HepG2 (cell line): ENCODE results near the gene NGB. TPM values are rescaled to one million over a fixed set of nuclear protein-coding genes. Genes with fewer than 3 reads are reported as not detected.
A peak's percentile ranks its signal among the peaks of the same experiment; 100 is the strongest.

Experiments
- ATAC-seq: fragments of 200-7000 bp; cut with Tn5 transposase; 3 replicates; pipeline ENCODE4 v1.9.1; 2020; ENCODE audit warnings: mild to moderate bottlenecking, moderate library complexity
- BruUV-seq: library from RNA; stranded (reverse); fragments of 400-500 nt; replicated peaks from 2 replicates; lab custom pipeline; 2021; lab: Mats Ljungman, UMichigan
- CTCF ChIA-PET: fragments of 300-600 bp; formaldehyde crosslinking; extraction: SDS; loops from one replicate; lab custom pipeline; 2021; ENCODE audit warnings: low total read pairs, inconsistent platforms, low intra/inter-chr PET ratio; lab: Yijun Ruan, JAX
- POLR2A ChIA-PET: fragments of 350-600 bp; sonication (Branson Sonifier 250); formaldehyde crosslinking; loops from one replicate; lab custom pipeline; 2020; ENCODE audit warnings: antibody characterized with exemption, inconsistent platforms; lab: Yijun Ruan, JAX
- DNase-seq: peaks from one replicate; pipeline ENCODE4 v3.0.0-alpha.2; 2015; ENCODE audit warnings: low spot score
- FAIRE-seq: peaks from 3 replicates; lab custom pipeline; 2011; peaks lifted over from hg19 to GRCh38; lab: Jason Lieb, UNC
- H2AFZ ChIP-seq: one replicate; pipeline ENCODE4 v1.6.1; 2011; ENCODE audit warnings: low read length, inconsistent platforms
- H3K27ac ChIP-seq: fragments of 300-600 bp; 3 replicates; pipeline ENCODE4 v1.8.0; 2011; ENCODE audit warnings: mixed run types, mild to moderate bottlenecking, mixed read lengths, low read length, inconsistent platforms; ENCODE audit not compliant: insufficient read depth; ENCODE audit errors: extremely low read length
- H3K27me3 ChIP-seq, 2 experiments: fragments of 200-600 bp in 1 of 2; 2 replicates in 1 of 2; 3 replicates in 1 of 2; pipeline versions ENCODE4 v1.6.0 to v1.8.0; 2011; ENCODE audit warnings: low read length in 2 of 2, mild to moderate bottlenecking in 2 of 2, moderate library complexity in 2 of 2, inconsistent platforms in 1 of 2; ENCODE audit not compliant: insufficient read depth in 2 of 2, control insufficient read depth in 1 of 2
- H3K36me3 ChIP-seq, 2 experiments: fragments of 200-600 bp in 1 of 2; replicated peaks in 1 of 2; 2 replicates in 1 of 2; 3 replicates in 1 of 2; pipeline versions ENCODE4 v1.5.1 to v1.8.0; 2011; ENCODE audit warnings: low read length in 2 of 2, inconsistent platforms in 1 of 2; ENCODE audit not compliant: insufficient read depth in 2 of 2, control insufficient read depth in 1 of 2
- H3K4me1 ChIP-seq: 2 replicates; pipeline ENCODE4 v1.5.1; 2012; ENCODE audit warnings: low read length, inconsistent platforms; ENCODE audit not compliant: insufficient read depth
- H3K4me2 ChIP-seq: 2 replicates; pipeline ENCODE4 v1.6.0; 2011; ENCODE audit warnings: low read depth, low read length, inconsistent platforms
- H3K4me3 ChIP-seq, 3 experiments: fragments of 200-600 bp in 1 of 3; sonication (generic), shearing (Covaris generic) in 1 of 3; replicated peaks in 1 of 3; 2 replicates each; pipeline ENCODE4 v1.5.1; 2011 to 2016; ENCODE audit warnings: low read length in 3 of 3, inconsistent platforms in 2 of 3, low read depth in 2 of 3, mild to moderate bottlenecking in 2 of 3, control low read depth in 1 of 3, mixed read lengths in 1 of 3; ENCODE audit not compliant: insufficient read depth in 1 of 3
- H3K79me2 ChIP-seq: one replicate; pipeline ENCODE4 v1.6.1; 2011; ENCODE audit warnings: low read length, inconsistent platforms; ENCODE audit not compliant: insufficient read depth
- H3K9ac ChIP-seq: 2 replicates; pipeline ENCODE4 v1.6.0; 2011; ENCODE audit warnings: mild to moderate bottlenecking, low read depth, low read length, inconsistent platforms; ENCODE audit not compliant: insufficient read depth
- H3K9me3 ChIP-seq: 2 replicates; pipeline ENCODE4 v1.5.1; 2012; ENCODE audit warnings: mild to moderate bottlenecking, low read length
- H4K20me1 ChIP-seq: 2 replicates; pipeline ENCODE4 v1.6.0; 2011; ENCODE audit warnings: inconsistent platforms, mild to moderate bottlenecking, low read length, moderate library complexity; ENCODE audit not compliant: insufficient read depth
- MBD4 ChIP-seq: IDR thresholded peaks from 2 replicates; pipeline ENCODE4 v1.6.1; 2012; ENCODE audit warnings: low read length, inconsistent platforms, borderline replicate concordance
- NCOA2 ChIP-seq: sonication (generic); formaldehyde crosslinking; IDR thresholded peaks from 2 replicates; pipeline ENCODE4 v1.8.0; 2022; ENCODE audit warnings: inconsistent platforms
- PPARG ChIP-seq: conservative IDR thresholded peaks from 2 replicates; pipeline ENCODE4 v1.6.1; 2016; ENCODE audit warnings: missing biosample characterization, missing genetic modification reagents
- THAP11 ChIP-seq: IDR thresholded peaks from 2 replicates; pipeline ENCODE4 v1.6.1; 2016; ENCODE audit warnings: missing biosample characterization, missing genetic modification reagents
- THRA ChIP-seq: sonication (generic); formaldehyde crosslinking; IDR thresholded peaks from 2 replicates; pipeline ENCODE4 v1.4.0; 2020; ENCODE audit warnings: missing genetic modification reagents, borderline replicate concordance
- ZFX ChIP-seq: sonication (generic); formaldehyde crosslinking; IDR thresholded peaks from 2 replicates; pipeline ENCODE4 v1.4.0; 2020; ENCODE audit warnings: mild to moderate bottlenecking, low read depth, missing genetic modification reagents, moderate library complexity
- ZNF367 ChIP-seq: sonication (generic); formaldehyde crosslinking; IDR thresholded peaks from 2 replicates; pipeline ENCODE4 v1.4.0; 2020; ENCODE audit warnings: missing genetic modification reagents, borderline replicate concordance
- ZNF430 ChIP-seq: sonication (generic); formaldehyde crosslinking; IDR thresholded peaks from 2 replicates; pipeline ENCODE4 v1.9.0; 2021; ENCODE audit warnings: mild to moderate bottlenecking, missing genetic modification reagents
- ZNF510 ChIP-seq: sonication (generic); formaldehyde crosslinking; IDR thresholded peaks from 2 replicates; pipeline ENCODE4 v1.4.0; 2020; ENCODE audit warnings: low read depth, mild to moderate bottlenecking, missing genetic modification reagents
- ZNF737 ChIP-seq: sonication (generic); formaldehyde crosslinking; IDR thresholded peaks from 2 replicates; pipeline ENCODE4 v1.5.0; 2020; ENCODE audit warnings: missing genetic modification reagents, mild to moderate bottlenecking, borderline replicate concordance
- ZNF792 ChIP-seq: IDR thresholded peaks from 2 replicates; pipeline ENCODE4 v1.6.1; 2016
- ZSCAN22 ChIP-seq: sonication (generic); formaldehyde crosslinking; IDR thresholded peaks from 2 replicates; pipeline ENCODE4 v1.4.0; 2020; ENCODE audit warnings: mild to moderate bottlenecking, missing genetic modification reagents
- ZSCAN5A ChIP-seq: sonication (generic); formaldehyde crosslinking; IDR thresholded peaks from 2 replicates; pipeline ENCODE4 v1.8.0; 2022; ENCODE audit warnings: mild to moderate bottlenecking, missing genetic modification reagents, borderline replicate concordance
- WGBS: methylation state at CpG from one replicate; pipeline ENCODE4 v1.1.6; 2017; ENCODE audit warnings: low lambda C conversion rate; 5-methylcytosine and 5-hydroxymethylcytosine counted together
- in situ Hi-C: cut with HindIII; loops from 2 replicates; pipeline ENCODE4 v1.10.0; 2017; ENCODE audit warnings: low pct_unique_long_range_greater_than_20kb; ENCODE audit not compliant: extremely low pct_ligation_motif_present
- intact Hi-C: fragments of 100-400 bp; cut with micrococcal nuclease; formaldehyde crosslinking; loops from one replicate; pipeline ENCODE4 v1.10.0; 2022; ENCODE audit not compliant: unreplicated experiment
- microRNA counts: library from miRNA; unstranded; fragments of <30 nt; microRNA quantifications from one replicate; lab custom pipeline; 2015
- microRNA-seq: library from miRNA; unstranded; fragments of <30 nt; microRNA quantifications from one replicate; pipeline ENCODE4, GENCODE V29; 2020
- polyA plus RNA-seq, 8 experiments: library from polyadenylated mRNA; depleted of rRNA in 3 of 8; stranded (reverse) in 7 of 8; unstranded in 1 of 8; fragments of >200 nt; fragmentation: Illumina TruSeq in 4 of 8; extraction: Trizol in 4 of 8; gene quantifications; 2 replicates each; pipeline versions ENCODE4 v1.2.1 to v1.2.3, GENCODE V29; 2011 to 2016; ENCODE audit warnings: low read depth in 4 of 8, missing spikeins in 1 of 8, mixed read lengths in 1 of 8; ENCODE audit not compliant: insufficient read depth in 1 of 8
- small RNA-seq, 3 experiments: library from RNA; depleted of rRNA; stranded (forward); fragments of <200 nt; gene quantifications; one replicate each; pipeline ENCODE3, GENCODE V24; 2012; ENCODE audit warnings: low read depth in 2 of 3, low replicate concordance in 1 of 3; ENCODE audit not compliant: insufficient read length in 3 of 3, insufficient read depth in 2 of 3
- total RNA-seq, 5 experiments: library from RNA; depleted of rRNA; stranded (reverse); fragments of >200 nt; fragmentation: Illumina TruSeq; extraction: Trizol; gene quantifications; 2 replicates each; pipeline ENCODE4 v1.2.3, GENCODE V29; 2016; ENCODE audit warnings: low read depth in 1 of 5

Gene NGB
- total and polyA plus RNA-seq, 2 of the 13 experiments (the other 11 are each of a cell fraction or from before 2014, with no cell fraction given): 0.04 TPM; not detected in 1

GRCh38 chr14:77217551-77217950 lies 53.5 kb downstream of the NGB start:
- no peak for FAIRE-seq
- Histone ChIP-seq H3K27me3 (peaks cover 1 to 3% of the 10 kb centered on the region in 2 experiments; a peak in 1 of 5 replicates), H2AFZ (no peak overlapping the region), H3K27ac (no peak overlapping the region), H4K20me1 (no peaks in the 10 kb centered on the region), H3K4me3 (no peak overlapping the region), H3K9ac (no peak overlapping the region), H3K4me1 (no peaks in the 10 kb centered on the region), H3K36me3 (no peaks in the 10 kb centered on the region), H3K4me2 (no peak overlapping the region), H3K9me3 (no peaks in the 10 kb centered on the region), H3K79me2 (no peaks in the 10 kb centered on the region)
- no TSS peak for BruUV-seq
- WGBS: 27% methylated on average over 3 of the region's 3 CpGs
- ChIA-PET CTCF (no interaction called here), POLR2A (no interaction called here)
- in situ Hi-C loops: no loop called here
- TF ChIP-seq ZNF792 (CRISPR knock-in tag) (no peak), ZNF430 (CRISPR knock-in tag) (no peak), MBD4 (no peak), ZFX (no peak), ZNF737 (CRISPR knock-in tag) (no peak), ZSCAN5A (no peak), NCOA2 (CRISPR knock-in tag) (no peak), THAP11 (CRISPR knock-in tag) (no peak), ZNF367 (CRISPR knock-in tag) (no peak), ZNF510 (no peak), PPARG (CRISPR knock-in tag) (no peak), THRA (CRISPR knock-in tag) (no peak), ZSCAN22 (CRISPR knock-in tag) (no peak)
- intact Hi-C loops: no loop called here
- DNase-seq: no peak
- no peak for ATAC-seq

MicroRNAs encoded within 50 kb of the gene (microRNA counts, 767-probe panel; counts per million panel counts)
- microRNA hsa-miR-1260a (lab: Ali Mortazavi, UCI): 50,413 counts per million, percentile 80 among the panel's probes with 10 or more counts

Small RNAs within 50 kb of the gene (microRNA-seq; reads per million reads assigned to microRNA genes)
- not detected for gene MIR1260A

Small RNAs within 50 kb of the gene (small RNA-seq; reads per million reads assigned to genes)
- 0 reads per million in 3 experiments for gene MIR1260A

Other genes with a start within 250 kb of the NGB start
- 6.2 and 8.4 TPM in 2 replicates for gene IRF2BPL, start 242.5 kb downstream of the NGB start, total RNA-seq (2016; rRNA removed; fragmentation: Illumina TruSeq; extraction: Trizol)
- gene IRF2BPL, start 242.5 kb downstream of the NGB start, polyA plus RNA-seq (2011; rRNA removed): 6.6 and 7.8 TPM in 2 replicates
- 13.9 and 18.4 TPM in 2 replicates for gene CIPC, start 172.9 kb downstream of the NGB start, total RNA-seq (2016; rRNA removed; fragmentation: Illumina TruSeq; extraction: Trizol)
- 6.0 and 7.6 TPM in 2 replicates for gene CIPC, start 172.9 kb downstream of the NGB start, polyA plus RNA-seq (2011; rRNA removed)
- gene ZDHHC22, start 129.4 kb downstream of the NGB start, total RNA-seq (2016; rRNA removed; fragmentation: Illumina TruSeq; extraction: Trizol): not detected in 2 replicates
- not detected in 2 replicates for gene ZDHHC22, start 129.4 kb downstream of the NGB start, polyA plus RNA-seq (2011; rRNA removed)
- 0.08 and 0.27 TPM in 2 replicates for gene TMEM63C, start 89.4 kb downstream of the NGB start, total RNA-seq (2016; rRNA removed; fragmentation: Illumina TruSeq; extraction: Trizol)
- 0.17 and 0.59 TPM in 2 replicates for gene TMEM63C, start 89.4 kb downstream of the NGB start, polyA plus RNA-seq (2011; rRNA removed)
- gene POMT2, start 49.7 kb upstream of the NGB start, total RNA-seq (2016; rRNA removed; fragmentation: Illumina TruSeq; extraction: Trizol): 7.9 and 15.9 TPM in 2 replicates
- gene POMT2, start 49.7 kb upstream of the NGB start, polyA plus RNA-seq (2011; rRNA removed): 15.3 and 17.7 TPM in 2 replicates
- gene GSTZ1, start 49.8 kb upstream of the NGB start, total RNA-seq (2016; rRNA removed; fragmentation: Illumina TruSeq; extraction: Trizol): 26.9 and 27.6 TPM in 2 replicates
- 14.4 and 15.7 TPM in 2 replicates for gene GSTZ1, start 49.8 kb upstream of the NGB start, polyA plus RNA-seq (2011; rRNA removed)
- 11.7 and 17.5 TPM in 2 replicates for gene TMED8, start 105.9 kb upstream of the NGB start, total RNA-seq (2016; rRNA removed; fragmentation: Illumina TruSeq; extraction: Trizol)
- gene TMED8, start 105.9 kb upstream of the NGB start, polyA plus RNA-seq (2011; rRNA removed): 4.7 and 6.0 TPM in 2 replicates
- 1.3 and 2.0 TPM in 2 replicates for gene SAMD15, start 106.2 kb upstream of the NGB start, total RNA-seq (2016; rRNA removed; fragmentation: Illumina TruSeq; extraction: Trizol)
- gene SAMD15, start 106.2 kb upstream of the NGB start, polyA plus RNA-seq (2011; rRNA removed): 0.09 TPM in 2 replicates
- gene NOXRED1, start 152.3 kb upstream of the NGB start, total RNA-seq (2016; rRNA removed; fragmentation: Illumina TruSeq; extraction: Trizol): 0.24 TPM in 1 of 2 replicates, not detected in the other
- gene NOXRED1, start 152.3 kb upstream of the NGB start, polyA plus RNA-seq (2011; rRNA removed): 0.41 and 0.71 TPM in 2 replicates
- 13.3 and 14.9 TPM in 2 replicates for gene VIPAS39, start 186.4 kb upstream of the NGB start, total RNA-seq (2016; rRNA removed; fragmentation: Illumina TruSeq; extraction: Trizol)
- 18.7 and 21.5 TPM in 2 replicates for gene VIPAS39, start 186.4 kb upstream of the NGB start, polyA plus RNA-seq (2011; rRNA removed)
- 241 and 310 TPM in 2 replicates for gene AHSA1, start 186.9 kb upstream of the NGB start, total RNA-seq (2016; rRNA removed; fragmentation: Illumina TruSeq; extraction: Trizol)
- gene AHSA1, start 186.9 kb upstream of the NGB start, polyA plus RNA-seq (2011; rRNA removed): 113 and 118 TPM in 2 replicates
- gene ISM2, start 227.6 kb upstream of the NGB start, total RNA-seq (2016; rRNA removed; fragmentation: Illumina TruSeq; extraction: Trizol): 0.83 and 1.8 TPM in 2 replicates
- 40.7 and 43.2 TPM in 2 replicates for gene ISM2, start 227.6 kb upstream of the NGB start, polyA plus RNA-seq (2011; rRNA removed)